HFFc6 (cell line): ENCODE measurements around the gene PTPRN2. TPM values are rescaled to one million over a fixed set of nuclear protein-coding genes. Genes with fewer than 3 reads are reported as not detected.

ENCODE experiments used
- DNase-seq: peaks from one replicate; pipeline ENCODE4 v3.0.0-alpha.2; 2018
- H3K27ac Mint-ChIP-seq: 2 replicates; pipeline ENCODE4 v1.8.0; 2020; ENCODE audit warnings: mild to moderate bottlenecking, mixed read lengths
- H3K27me3 Mint-ChIP-seq: 2 replicates; pipeline ENCODE4 v1.8.0; 2021; ENCODE audit warnings: mild to moderate bottlenecking, moderate library complexity, mixed read lengths; ENCODE audit not compliant: insufficient read depth
- H3K36me3 Mint-ChIP-seq: 2 replicates; pipeline ENCODE4 v1.8.0; 2021; ENCODE audit warnings: low read depth, mixed read lengths
- H3K4me1 Mint-ChIP-seq: 2 replicates; pipeline ENCODE4 v1.8.0; 2020; ENCODE audit warnings: low read depth, mixed read lengths
- H3K4me3 Mint-ChIP-seq: 2 replicates; pipeline ENCODE4 v1.8.0; 2020; ENCODE audit warnings: mild to moderate bottlenecking, moderate library complexity, mixed read lengths
- H3K9me3 Mint-ChIP-seq: 2 replicates; pipeline ENCODE4 v1.8.0; 2020; ENCODE audit warnings: mild to moderate bottlenecking, mixed read lengths
- total RNA-seq, 6 experiments: library from RNA; stranded (reverse); fragmentation: NEBNext Ultra II Directional; extraction: Animal tissue kit (Norgen Biotek cat#: 25700); gene quantifications; 2 replicates in 1 of 6; 3 replicates in 5 of 6; pipeline ENCODE4 v1.2.3, GENCODE V29; 2021
- TF ChIP-seq, protein P1 (sequence below): fragments of 200-600 bp; sonication (generic); IDR thresholded peaks from 2 replicates; pipeline ENCODE4 v1.5.0; 2021; ENCODE audit warnings: antibody characterized with exemption, mild to moderate bottlenecking

PTPRN2 gene
- total RNA-seq, 6 experiments from 2014 or later = 0.05 to 0.27 (median 0.23) TPM

DNA sequence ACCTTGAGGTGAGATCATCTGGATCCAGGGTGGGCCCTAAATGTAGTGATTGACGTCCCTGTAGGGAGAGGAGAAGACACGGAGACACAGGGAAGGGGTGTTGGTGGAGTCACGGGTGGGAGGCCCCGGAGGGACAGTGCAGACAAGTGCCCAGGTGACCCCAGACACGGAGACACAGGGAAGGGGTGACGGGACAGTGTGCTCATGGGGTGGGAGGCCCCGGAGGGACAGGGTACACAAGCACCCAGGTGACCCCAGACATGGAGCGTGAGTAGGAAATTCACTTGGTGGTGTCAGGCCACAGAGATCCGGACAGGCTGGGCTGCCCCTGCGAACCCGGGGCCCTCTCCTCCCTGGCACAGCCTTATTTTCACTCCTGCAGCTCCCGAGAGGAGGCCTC lies 176.9 kb downstream of the PTPRN2 start:
- peaks cover 5% of the 10 kb centered on the region; the same call in 1 of the 2 replicates for H3K36me3 Mint-ChIP-seq
- TF ChIP-seq, protein P1, sequence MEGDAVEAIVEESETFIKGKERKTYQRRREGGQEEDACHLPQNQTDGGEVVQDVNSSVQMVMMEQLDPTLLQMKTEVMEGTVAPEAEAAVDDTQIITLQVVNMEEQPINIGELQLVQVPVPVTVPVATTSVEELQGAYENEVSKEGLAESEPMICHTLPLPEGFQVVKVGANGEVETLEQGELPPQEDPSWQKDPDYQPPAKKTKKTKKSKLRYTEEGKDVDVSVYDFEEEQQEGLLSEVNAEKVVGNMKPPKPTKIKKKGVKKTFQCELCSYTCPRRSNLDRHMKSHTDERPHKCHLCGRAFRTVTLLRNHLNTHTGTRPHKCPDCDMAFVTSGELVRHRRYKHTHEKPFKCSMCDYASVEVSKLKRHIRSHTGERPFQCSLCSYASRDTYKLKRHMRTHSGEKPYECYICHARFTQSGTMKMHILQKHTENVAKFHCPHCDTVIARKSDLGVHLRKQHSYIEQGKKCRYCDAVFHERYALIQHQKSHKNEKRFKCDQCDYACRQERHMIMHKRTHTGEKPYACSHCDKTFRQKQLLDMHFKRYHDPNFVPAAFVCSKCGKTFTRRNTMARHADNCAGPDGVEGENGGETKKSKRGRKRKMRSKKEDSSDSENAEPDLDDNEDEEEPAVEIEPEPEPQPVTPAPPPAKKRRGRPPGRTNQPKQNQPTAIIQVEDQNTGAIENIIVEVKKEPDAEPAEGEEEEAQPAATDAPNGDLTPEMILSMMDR = no peak
- peaks cover 40% of the 10 kb centered on the region for H3K9me3 Mint-ChIP-seq
- no peak overlapping the region for H3K27ac Mint-ChIP-seq
- no peak overlapping the region for H3K4me3 Mint-ChIP-seq
- DNase-seq = no peak
- no peaks in the 10 kb centered on the region for H3K4me1 Mint-ChIP-seq
- H3K27me3 Mint-ChIP-seq = peaks cover 5% of the 10 kb centered on the region

DNA sequence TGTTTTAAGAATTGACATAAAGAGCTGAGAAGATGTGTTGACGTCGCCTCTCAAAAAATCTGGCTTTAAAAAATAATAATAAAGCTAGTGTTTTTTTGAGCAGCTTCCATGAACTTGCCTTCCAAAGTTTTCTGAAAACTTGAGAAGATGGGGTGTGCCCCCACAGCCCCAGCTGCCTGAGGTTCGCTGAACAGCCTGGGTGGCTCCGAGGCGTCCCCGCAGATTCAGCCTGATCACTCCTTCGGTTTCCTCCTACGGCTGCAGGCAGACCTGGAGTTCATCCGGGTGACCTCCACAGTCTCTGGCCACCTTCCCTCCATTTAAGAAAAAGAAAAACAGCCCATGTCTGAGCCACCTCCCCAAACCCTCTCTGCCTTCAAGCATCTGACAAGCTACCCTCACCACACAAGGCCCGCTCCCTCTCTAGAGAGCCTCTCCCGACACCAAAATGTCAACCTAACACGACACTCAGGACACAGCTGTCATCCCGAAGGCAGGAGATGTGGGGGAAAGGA lies 177.8 kb downstream of the PTPRN2 start:
- H3K27ac Mint-ChIP-seq = no peak overlapping the region
- H3K9me3 Mint-ChIP-seq = peaks cover 45% of the 10 kb centered on the region
- no peak overlapping the region for H3K4me3 Mint-ChIP-seq
- TF ChIP-seq, protein P1 = no peak
- peaks cover 5% of the 10 kb centered on the region for H3K27me3 Mint-ChIP-seq
- no peaks in the 10 kb centered on the region for H3K4me1 Mint-ChIP-seq
- DNase-seq = no peak
- H3K36me3 Mint-ChIP-seq = peaks cover 5% of the 10 kb centered on the region; the same call in 1 of the 2 replicates

DNA sequence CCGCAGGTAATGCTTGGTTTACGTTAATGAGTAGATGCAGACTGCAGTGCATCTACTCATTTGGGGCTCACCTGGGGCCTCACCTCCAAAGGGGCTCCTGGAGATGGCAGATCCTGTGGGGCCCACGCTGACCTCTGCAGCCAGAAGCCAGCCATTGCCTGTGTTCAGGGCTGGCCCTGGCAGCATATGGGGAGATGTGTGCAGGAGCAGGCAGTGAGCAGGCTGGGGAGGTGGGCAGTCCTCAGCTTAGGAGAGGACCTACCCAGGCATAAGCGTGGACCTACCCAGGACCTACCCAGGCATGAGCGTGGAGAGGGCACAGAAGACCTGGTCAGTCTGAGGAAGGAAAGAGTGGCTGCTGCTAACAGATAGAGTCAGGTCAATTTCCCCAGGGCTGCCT lies 178.5 kb downstream of the PTPRN2 start:
- H3K4me3 Mint-ChIP-seq = no peak overlapping the region
- H3K36me3 Mint-ChIP-seq = peaks cover 5% of the 10 kb centered on the region; the same call in 1 of the 2 replicates
- TF ChIP-seq, protein P1 = no peak
- no peaks in the 10 kb centered on the region for H3K4me1 Mint-ChIP-seq
- no peak for DNase-seq
- peaks cover 45% of the 10 kb centered on the region for H3K9me3 Mint-ChIP-seq
- peaks cover 5% of the 10 kb centered on the region for H3K27me3 Mint-ChIP-seq
- no peak overlapping the region for H3K27ac Mint-ChIP-seq

DNA sequence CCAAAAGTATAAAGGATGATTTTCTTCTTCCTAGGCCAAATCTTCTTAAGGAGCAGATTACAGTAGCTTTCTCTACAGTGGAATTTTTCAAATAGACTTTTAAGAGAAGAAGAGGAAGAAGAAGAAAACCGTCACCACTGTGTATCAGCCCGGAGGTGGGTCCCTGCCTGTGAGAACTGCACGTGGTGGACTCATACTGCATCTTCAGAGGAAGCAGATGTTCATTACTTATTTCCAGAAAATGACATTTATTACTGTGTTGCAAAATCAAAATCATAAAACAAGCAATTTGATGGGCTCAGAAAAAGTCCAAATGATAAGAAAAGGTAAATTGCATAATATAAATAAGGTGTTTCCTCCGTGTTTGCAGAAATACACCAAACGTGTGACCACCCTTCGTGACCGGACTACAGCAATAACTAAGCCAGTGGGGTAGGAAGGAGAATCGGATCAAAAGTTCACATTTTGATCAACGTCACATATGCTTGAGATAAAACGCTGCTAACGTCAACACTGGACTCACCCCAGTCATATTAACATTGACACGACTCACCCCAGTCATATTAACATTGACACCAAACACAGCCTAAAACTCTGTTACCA lies 179.2 kb downstream of the PTPRN2 start:
- TF ChIP-seq, protein P1 = no peak
- H3K9me3 Mint-ChIP-seq = peaks cover 38% of the 10 kb centered on the region
- H3K27ac Mint-ChIP-seq = no peak overlapping the region

DNA sequence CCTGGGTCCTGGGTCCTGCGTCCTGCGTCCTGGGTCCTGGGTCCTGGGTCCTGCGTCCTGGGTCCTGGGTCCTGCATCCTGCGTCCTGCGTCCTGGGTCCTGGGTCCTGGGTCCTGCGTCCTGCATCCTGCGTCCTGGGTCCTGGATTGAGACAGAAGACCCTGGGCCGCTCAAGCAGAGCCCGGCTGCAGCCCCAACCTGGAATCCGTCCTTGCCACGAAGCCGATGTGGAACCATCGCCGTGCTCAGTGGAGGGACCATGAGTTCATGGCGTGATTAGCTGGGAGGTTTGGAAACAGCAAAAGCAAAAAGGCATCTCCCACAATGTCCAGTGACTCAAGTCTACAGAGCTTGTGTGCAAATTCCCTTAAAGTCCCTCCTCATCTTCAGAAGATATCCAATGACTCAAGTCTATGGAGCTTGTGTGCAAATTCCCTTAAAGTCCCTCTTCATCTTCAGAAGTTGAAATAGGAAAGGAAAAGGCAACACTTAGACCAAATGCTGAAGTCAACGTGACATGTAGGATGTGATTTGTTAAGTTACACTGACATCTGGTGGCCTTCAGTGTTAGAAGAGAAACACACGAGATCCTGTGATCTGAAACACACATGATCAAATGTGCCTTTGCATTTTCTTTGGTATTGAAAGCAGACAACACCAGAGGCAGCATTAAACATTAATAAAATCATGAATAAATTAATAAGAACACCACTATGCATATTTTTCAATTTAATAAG lies 179.9 kb downstream of the PTPRN2 start:
- TF ChIP-seq, protein P1 = peak; percentile 61; the same call in 1 of the 2 replicates
- Mint-ChIP-seq H3K9me3 (peaks cover 31% of the 10 kb centered on the region), H3K4me3 (no peak overlapping the region), H3K4me1 (no peaks in the 10 kb centered on the region), H3K27ac (no peak overlapping the region), H3K36me3 (no peaks in the 10 kb centered on the region; the same call in 1 of the 2 replicates), H3K27me3 (peaks cover 5% of the 10 kb centered on the region)
- DNase-seq = peak; percentile 23

More for the DNA sequence above, 179.2 kb downstream of the PTPRN2 start:
- Mint-ChIP-seq H3K4me1 (no peaks in the 10 kb centered on the region), H3K27me3 (peaks cover 5% of the 10 kb centered on the region), H3K36me3 (peaks cover 5% of the 10 kb centered on the region; the same call in 1 of the 2 replicates), H3K4me3 (no peak overlapping the region)
- no peak for DNase-seq
